DLD1 (cell line): Measurements from ENCODE around the gene SSBP3.

Source experiments
- in situ Hi-C: cut with HindIII; loops from 2 replicates; pipeline ENCODE4 v1.10.0; 2017; ENCODE audit warnings: low sequenced_read_pairs

The SSBP3 gene

DNA sequence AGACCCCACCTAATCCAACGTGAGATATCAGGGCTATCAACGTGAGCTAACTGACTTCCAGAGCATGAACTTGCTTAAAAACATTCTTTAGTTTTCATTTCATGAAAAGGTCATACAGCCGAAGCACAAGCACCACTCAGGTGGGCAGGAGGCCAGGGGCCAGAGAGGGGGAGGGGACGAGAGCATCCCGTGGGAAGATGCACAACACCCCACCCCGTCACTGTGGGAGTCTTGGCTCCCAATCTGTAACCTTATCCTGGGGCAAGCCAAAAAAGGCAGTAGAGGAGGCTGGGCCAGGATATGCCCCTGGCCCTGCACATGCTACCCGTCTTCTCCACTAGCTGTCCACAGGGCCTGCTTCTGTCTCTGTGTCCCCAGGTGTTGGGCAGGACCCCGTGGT, 31.4 kb downstream of the SSBP3 start:
- in situ Hi-C loops, result no loop called here

DNA sequence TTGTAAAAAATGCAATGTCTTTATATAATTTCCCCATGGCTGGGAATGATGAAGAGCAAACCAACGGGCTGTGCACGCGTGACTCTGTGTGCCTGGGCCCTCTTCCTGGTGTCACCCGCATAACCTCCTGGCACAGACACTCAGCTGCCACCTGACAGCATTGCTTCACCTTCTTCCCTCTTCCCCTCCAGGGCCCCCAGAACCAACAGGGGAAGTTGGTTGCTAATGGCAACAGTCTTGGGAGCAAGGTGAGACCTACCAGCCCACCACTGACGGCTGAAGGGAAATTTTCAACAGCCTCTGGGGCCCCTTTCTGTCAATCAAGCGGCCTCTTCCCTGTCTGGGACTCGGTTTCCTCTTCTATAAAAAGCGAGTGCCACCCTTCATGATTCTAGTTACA, 33.2 kb downstream of the SSBP3 start:
- in situ Hi-C loops, result no loop called here

DNA sequence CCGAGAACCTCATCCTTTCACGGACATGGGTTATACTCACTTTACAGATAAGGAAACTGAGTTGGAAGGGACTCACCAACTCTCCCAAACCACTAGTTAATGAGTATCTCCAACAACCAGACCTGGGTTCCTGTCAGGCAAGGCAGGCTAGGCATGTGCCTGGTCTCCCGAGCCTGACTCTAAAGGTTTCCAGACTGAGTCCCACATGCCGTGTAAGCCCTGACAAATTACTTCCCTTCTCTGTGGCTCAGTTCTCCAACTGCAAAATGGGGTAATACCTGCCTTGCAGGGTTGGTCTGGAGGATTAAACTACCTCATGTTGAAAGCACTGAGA, 34.3 kb downstream of the SSBP3 start:
- in situ Hi-C loops, result no loop called here

DNA sequence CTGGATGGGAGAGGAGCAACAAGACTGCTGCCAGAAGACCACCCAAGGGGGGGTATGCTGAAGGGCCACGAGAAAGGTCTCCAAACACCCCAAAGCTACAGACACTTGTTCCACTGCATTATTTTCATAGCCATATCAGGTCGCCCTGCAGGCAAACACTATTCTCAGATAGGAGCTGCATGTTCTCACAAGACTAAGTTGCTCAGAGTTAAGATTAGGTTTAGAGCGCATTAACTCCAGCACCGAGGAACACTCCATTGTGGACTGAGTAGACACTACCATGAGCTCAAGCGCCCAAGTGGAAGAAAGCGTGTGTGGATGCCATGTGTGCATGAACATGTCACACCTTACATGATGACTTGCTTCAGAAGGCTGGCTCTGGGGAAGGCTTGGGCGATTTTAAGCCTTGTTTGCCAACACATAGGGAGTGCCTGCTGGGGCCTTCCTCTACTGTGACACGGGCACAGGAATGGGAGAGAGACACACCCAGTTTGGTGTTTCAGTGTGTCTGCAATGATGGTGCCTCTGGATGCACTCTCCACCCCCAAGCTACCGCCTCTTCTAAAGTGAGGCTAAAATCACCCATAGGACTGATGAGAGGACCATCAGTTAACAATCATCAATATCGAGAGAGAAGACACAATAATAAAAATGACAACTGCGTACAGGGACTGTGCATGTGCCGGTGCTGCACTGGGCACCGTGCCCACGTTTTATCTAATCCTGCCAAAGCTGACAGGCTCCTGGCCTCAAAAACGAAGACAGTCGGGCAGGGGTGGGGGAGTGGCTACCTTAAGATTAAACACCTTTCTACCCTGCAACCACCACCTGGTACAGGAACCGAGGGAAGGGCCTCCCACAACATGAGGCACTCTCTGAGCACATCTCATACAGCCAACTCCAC, 34.9 kb downstream of the SSBP3 start:
- in situ Hi-C loops, result no loop called here

DNA sequence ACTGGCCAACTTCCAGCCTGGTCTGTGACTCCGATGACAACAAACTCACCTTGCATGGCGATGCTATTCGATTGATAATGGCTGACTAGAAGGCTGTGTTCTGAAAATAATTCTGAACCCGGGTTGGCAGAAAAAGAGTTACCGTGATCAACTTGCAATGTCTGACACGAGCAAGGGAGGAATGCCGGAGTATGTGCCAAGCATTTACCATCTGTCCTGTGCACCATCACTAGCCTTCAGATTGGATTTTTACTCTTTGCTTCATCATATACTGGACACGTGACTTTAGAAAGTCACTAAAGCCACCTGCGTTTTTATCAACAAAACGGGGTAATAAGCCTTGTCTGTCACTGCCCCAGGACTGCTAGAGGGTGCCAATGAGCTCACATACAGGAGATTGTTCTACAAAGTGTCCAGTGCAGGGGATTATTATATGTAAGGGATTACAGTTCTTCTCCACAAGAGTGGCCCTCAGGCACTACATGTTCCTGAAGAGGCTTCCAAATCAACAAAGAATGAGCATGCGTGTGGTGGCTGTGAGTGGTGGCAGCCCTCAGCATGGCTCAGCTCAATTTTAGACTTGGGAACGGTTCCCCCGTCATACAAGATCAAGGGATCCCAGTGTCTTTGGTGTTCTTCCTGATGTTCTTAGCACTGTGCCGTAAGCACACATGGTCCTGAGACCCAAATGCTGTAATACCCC, 35.8 kb downstream of the SSBP3 start:
- in situ Hi-C loops, result no loop called here

DNA sequence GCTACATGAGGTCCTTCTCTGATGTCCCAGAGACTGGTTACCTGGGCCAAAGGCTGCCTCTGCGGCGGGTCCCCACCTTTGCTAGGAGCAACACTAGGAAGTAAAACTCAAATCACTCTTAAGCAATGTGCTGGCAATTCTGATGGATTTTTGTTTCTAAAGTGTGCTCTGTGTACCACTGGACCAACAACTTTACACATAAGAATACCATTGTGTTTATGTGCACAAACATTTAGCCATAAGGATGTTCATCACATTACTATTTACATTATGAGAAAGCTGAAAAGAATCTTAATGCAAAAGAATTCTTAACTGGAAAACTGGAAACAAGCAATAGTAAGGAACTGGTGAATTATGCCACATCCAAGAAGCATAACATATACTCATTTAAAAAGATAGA, 38.6 kb downstream of the SSBP3 start:
- in situ Hi-C loops, result no loop called here

DNA sequence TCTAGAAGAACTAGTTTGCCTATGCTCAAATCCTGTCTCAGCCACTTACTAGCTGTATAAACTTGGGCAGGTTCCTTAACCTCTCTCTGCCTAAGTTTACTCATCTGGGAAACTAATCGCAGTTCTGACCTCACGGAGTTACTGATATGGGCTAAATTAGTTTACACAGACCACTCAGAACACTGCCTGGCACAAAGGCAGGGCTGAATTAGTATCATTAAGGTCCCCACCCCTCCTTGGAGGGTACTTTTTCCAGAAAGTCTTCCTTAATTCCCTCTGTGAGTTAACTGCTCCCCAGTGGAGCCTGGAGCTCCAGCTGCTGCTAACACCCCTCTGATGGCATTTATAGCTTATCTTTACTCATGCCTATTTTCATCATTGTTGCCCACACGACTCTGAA, 40.3 kb downstream of the SSBP3 start:
- in situ Hi-C loops, result no loop called here

DNA sequence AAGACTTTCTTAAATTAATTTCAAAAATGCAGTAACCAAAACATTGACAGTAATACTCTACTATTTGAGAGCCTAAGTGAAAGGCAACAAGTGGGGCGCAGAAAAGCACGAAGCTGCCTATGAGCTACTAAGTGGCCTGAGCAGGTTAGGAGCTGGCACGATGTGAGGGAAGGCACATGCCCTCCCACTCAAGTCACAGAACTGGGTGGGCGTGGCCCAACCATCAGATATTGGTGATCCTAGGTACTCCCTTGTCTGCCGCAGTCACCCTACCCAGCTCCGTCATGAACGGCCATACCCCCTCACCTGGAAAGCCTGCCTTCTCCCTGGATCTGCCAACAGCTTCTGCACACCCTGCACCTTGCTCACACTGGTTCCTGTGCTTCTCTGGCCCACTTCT, 40.8 kb downstream of the SSBP3 start:
- in situ Hi-C loops, result no loop called here

DNA sequence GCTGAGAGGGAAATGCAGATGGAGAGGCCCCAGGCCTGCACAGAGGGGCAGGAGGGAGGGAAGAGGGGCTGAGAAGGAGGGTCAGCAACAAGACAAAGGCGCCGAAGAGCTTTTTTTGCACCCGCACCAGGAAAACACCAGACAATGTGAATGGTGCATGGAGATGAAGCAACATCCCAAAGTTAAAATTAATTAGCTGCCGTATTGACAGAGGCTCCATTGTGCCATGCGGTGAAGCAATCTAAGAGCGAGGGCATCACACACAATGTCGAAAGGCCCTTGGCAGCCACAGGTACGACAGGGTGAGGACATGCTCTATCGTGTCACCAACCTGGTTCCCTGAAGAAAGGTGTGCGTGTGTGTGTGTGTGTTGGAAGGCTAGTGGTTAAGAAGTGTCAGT, 41.2 kb downstream of the SSBP3 start:
- in situ Hi-C loops, result no loop called here

DNA sequence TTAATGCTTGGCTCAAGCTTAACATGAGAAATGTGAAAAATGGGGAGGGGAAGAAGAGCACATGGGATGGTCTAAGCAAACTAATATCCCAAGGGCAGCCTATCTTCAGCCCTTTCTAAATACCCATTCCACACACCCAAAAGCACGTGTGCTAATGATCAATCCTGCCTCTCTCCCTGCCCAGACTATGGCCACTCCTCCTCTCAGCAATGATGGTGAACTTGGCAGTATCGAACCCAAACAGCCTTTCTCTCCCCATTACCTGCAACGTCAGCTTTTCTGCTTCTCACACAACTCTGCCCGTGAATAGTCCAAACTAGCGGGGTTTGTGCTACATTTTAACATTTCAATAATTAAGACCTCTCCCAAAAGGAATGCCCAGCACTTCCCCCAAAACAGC, 41.6 kb downstream of the SSBP3 start:
- in situ Hi-C loops, result no loop called here

DNA sequence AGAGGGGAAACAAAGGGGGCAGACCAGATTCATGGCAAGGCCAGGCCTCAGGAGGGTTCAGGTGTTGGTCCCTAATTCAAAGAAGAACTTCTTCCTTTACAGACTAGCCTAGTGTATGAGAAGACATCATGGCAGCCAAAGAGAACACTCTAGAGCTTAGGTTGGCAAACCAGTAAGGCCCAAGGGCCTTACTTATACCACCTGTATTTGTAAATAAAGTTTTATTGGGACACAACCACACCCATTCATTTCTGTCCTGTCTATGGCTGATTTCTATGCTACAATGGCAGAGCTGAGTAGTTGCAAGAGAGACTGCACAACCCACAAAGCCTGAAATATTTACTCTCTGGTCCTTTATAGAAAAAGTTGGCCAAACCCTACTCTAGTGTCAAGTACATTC, 42.3 kb downstream of the SSBP3 start:
- in situ Hi-C loops, result no loop called here

DNA sequence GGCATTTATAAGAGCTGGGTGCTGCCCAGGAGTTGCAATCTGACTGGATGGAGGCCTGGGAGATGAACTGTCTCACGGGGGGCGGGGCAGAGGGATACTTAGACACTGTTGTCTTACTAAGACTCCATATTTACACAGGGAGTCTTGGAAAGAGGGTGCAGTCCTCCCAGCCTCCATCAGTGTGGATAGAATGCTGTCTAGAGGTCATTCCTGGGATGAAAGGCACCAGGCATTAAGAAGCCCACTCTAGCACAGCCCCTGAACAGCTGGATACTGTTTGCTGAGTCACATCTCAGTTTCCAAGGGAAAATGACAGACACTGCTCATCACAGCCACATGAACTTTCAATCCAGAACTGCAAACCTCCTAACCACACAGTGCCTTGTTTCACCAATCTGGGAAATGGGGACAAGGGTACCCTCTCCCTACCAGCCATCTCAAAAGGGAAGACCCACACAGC, 43.3 kb downstream of the SSBP3 start:
- in situ Hi-C loops, result no loop called here

DNA sequence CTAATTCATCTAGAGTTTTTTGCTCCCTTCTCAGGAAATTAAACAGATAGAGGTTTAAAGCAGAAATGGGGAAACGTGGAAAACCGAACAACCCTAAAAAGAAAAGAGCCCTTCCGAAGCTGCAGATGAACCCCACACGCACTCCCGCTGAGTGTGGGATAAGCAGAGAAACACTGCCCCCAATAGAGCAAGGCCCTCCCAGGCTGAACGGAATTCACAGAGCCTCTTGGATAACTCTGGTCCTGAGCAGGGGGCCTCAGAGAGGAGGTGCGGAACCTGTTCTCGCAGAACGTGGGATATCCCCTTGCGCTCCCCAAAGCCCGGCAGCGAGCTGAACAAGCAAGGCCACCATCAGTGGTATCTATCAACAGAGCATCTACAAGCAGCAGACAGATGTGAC, 44.9 kb downstream of the SSBP3 start:
- in situ Hi-C loops, result no loop called here

DNA sequence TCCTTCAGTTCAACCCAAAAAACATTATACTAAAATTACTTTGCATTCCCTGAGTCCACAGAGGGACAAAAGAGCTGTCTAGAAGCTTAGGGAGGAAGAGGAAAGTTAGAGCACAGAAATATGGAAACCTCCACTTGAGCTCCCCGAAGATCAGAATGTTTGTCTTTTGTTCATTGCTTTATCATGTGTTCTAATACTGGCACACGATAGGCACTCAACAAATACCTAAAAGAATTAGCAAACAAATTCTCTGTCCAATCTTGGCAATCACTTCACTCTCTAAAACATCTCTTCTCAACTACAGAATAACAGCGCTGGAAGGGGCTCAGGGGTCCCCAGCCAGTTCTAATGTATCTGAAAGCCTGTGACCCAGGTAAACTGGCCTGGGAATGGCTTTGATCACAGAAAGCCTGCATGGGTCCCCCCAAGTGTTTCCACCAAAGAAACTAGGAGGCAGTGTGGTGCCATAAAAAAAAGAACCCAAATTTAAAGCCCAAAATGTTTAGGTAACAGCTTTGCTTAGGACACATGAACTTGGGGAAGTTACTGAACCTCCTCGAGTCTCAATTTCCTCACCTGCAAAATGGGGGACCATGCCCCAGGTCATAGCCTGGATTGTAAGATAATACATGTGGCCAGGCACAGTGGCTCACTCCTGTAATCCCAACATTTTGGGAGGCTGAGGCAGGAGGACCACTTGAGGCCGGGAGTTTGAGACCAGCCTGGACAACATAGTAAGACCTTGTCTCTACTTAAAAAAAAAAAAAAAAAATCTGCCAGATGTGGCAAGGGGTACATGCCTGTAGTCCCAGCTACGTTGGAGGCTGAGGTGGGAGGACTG, 45.8 kb downstream of the SSBP3 start:
- in situ Hi-C loops, result no loop called here

DNA sequence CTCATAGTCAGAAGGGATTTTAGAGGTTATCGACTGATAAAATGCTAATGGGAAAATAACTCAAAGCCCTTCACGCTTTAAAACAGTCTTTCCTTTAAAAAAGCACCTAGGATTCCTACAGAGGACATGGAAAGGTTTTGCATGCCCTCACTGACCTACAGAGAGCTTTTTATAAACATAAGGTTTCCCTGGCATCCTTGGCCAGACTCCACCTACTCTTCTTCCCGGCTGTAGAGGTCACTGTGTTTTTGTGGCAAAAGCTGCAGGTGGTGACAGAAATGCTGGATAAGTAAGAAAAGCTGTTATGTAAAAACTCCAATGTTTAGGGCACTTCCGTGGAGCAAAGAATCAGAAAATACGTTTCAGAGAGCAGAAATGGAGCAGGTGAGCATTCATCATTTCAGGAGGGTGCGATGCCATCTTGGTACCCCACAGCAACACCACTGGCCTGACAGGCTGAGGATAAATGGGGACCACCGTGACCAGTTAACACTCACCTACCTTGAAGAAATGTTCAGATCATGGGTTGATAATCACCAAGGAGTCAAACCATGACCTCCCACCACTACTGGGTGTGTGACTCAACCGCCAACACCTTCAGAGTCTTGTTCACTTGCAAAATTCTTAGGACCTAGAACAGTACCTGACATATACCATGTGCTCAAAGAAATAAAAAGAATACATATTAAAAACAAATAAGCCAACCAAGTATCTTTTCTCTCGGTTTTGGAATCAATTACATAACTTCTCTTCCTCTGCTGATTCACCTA, 46.6 kb downstream of the SSBP3 start:
- in situ Hi-C loops, result no loop called here

DNA sequence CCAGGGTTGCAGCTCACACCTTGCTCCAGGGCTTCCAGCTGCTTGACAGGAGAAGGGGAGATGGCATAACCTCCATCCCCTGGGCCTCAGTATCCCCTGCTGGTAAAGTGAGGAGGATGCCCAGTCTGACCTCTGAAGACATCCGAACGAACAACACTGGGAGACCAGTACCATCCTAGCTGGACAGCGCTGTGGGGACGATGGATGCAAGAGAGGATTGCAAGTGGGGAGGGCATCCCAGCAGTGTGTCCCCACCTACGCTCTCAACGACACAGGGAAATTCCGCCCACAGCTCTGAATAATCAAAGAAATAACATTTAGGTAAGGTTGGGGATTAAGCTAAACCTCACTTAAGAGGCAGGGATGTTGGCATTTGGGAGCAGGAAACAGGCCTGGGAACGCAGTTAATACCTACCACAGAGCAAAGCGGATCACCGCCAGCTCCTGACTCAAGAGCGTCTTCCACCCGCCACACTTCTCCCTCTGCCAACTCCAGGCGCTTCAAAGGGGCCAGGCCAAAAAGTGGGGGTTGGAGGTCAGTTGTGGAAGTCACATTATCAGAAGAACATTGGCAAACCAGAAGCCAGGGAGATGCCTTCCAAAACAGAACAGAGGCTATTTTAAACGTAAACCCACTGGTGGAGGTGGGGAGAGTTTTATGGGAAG, 47.6 kb downstream of the SSBP3 start:
- in situ Hi-C loops, result no loop called here

DNA sequence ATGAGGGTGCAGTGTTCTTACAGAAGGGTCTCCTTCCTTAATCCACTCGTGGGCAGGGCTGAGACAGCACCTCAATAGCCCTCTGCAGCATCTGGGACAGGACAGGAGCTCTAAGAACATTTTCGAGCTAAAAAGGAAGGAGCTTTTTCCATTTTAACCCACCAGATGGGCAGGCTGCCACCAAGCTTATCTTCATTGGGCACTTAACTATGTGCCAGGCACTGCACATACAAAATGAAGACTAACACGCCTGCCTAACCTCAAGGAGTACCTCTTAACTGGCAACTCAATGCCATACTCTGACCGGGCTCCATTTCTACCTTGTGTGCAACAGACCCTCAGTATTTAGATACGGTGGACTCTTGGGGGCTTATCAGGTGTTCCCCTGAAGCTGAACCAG, 48.2 kb downstream of the SSBP3 start:
- in situ Hi-C loops, result no loop called here

DNA sequence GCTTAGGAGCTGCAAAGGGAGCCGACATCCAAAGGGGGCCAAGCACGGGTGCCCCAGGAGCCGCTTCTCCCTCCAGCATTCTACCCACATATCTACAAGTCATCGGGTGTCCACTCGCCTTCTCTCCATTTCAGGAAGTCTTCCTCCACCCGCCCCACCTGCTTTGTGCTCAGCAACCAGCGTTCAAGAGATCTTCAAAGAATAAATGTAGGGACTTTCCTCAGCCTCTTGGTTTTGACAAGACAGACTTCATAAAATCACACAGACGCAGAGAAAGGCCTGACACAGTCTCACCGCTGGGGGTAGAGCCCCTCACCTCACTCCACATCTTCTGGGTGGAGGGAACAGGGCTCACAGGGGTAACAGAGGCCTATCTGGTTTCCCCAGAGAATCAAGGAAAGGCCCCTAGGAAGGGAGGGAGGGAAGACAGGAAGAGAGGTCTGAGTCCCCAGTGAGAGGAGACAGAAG, 49.5 kb downstream of the SSBP3 start:
- in situ Hi-C loops, result no loop called here

DNA sequence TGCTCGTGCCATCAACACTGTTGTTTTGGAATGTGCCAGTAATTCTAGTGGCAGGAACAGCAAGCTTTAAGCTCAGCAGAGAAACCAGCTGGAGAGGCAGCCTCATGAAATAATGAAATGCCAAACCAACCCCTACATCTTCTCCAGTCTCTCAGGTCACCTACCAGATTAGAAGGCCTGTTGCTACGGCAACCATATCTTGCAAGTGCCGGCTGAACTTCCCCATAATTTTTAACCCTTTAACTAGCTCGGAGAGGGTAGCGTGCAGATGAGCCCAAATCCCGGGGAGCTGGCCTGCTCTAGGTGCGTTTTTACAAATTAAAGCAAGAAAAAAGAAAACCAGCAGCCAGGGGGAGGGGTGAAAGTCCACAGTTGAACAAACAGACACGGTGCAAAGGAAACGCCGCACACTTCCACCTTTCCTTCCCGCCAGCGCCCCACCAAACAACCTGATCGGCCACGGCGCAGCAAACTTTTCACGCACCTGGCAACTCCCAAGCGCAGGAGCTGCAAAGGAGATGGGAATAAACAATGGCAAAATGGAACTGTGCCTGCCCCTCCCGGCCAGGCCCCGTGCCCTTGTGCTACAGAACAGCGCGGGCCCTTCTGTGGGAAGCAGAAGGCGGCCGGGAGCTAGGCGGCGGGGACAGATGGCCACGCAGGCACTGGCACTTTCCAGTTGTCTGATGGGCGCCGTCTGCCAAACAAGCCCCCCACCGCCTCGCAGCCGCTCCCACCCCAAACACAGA, 50.1 kb downstream of the SSBP3 start:
- in situ Hi-C loops, result no loop called here
